ENCODE results near the gene SETDB1.

GRCh38 chr1:150961756-150962155 is 35.6 kb downstream of the SETDB1 start:
- TF ChIP-seq POLR2A (IDR thresholded peaks at IDR 0.05; ENCODE audit: low read depth, low read length) (no peak), TAF1 (IDR thresholded peaks at IDR 0.05; ENCODE audit: low read depth, low read length) (no peak)

All from GM12891 (cell line).